ENCODE results near the gene PDK3. TPM values are rescaled to one million over a fixed set of nuclear protein-coding genes. Genes with fewer than 3 reads are reported as not detected.

PDK3 gene
- total RNA-seq, 1 experiment from 2014 or later = 9.6 TPM

DNA sequence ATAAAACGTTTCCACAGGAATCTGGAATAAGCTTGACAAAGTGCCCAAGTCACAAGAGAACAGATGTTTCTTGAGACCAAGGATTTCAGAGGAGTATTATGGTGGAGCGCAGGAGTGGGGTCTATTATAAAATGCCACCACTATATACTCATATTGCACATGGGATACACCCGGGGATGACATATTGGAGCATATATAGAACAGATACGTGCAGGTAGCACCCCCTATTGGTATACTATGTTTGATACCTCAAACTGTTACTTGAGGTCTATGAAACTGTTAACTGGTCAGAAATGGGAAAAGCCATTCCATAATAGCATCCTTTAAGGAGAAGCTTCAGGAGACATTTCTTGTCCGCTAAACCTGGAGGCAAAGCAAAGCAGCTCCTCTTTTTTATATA, 96.0 kb downstream of the PDK3 start:
- BruUV-seq (replicated peaks) = no TSS peak
- Histone ChIP-seq H2AFZ (ENCODE audit: low read depth, low read length, poor library complexity, severe bottlenecking) (no peak overlapping the region), H3K27me3 (ENCODE audit: insufficient read depth, low read length) (no peaks in the 10 kb centered on the region), H3K4me3 (replicated peaks in 1 of 2; ENCODE audit: low read depth in 1 of 2, low read length in 2 of 2) (no peak overlapping the region), H4K20me1 (ENCODE audit: insufficient read depth) (no peaks in the 10 kb centered on the region), H3K9me3 (ENCODE audit: control insufficient read depth in 1 of 2, insufficient read depth in 1 of 2, low read depth in 1 of 2, low read length in 2 of 2) (no peaks in the 10 kb centered on the region), H3K27ac (ENCODE audit: low read depth, low read length) (no peak overlapping the region), H3K4me2 (ENCODE audit: low read length) (no peak overlapping the region), H3K4me1 (ENCODE audit: control insufficient read depth in 1 of 2, insufficient read depth in 2 of 2, low read length in 2 of 2) (no peaks in the 10 kb centered on the region), H3K9me2 (ENCODE audit: insufficient read depth) (no peaks in the 10 kb centered on the region), H3K9ac (ENCODE audit: low read length) (no peak overlapping the region), H3K36me3 (ENCODE audit: control insufficient read depth in 1 of 2, insufficient read depth in 2 of 2, low read length in 2 of 2) (no peaks in the 10 kb centered on the region), H3K79me2 (ENCODE audit: insufficient read depth, low read length) (no peaks in the 10 kb centered on the region)
- peak; percentile 83 for ATAC-seq
- TF ChIP-seq EGR1 (IDR thresholded peaks at IDR 0.05; ENCODE audit: low read depth) (no peak), ZFX (IDR thresholded peaks at IDR 0.05) (no peak), POLR2A (IDR thresholded peaks at IDR 0.05; ENCODE audit: borderline replicate concordance, extremely low read depth, insufficient read depth, insufficient read length) (no peak), FOSL1 (IDR thresholded peaks at IDR 0.05; ENCODE audit: low read depth) (no peak), EZH2phosphoT487 (IDR thresholded peaks at IDR 0.05; ENCODE audit: borderline replicate concordance) (no peak), RAD21 (IDR thresholded peaks at IDR 0.05; ENCODE audit: low read depth) (peak; percentile 58), SRF (IDR thresholded peaks at IDR 0.05; ENCODE audit: low read depth) (no peak), TCF7L2 (IDR thresholded peaks at IDR 0.05; ENCODE audit: borderline replicate concordance, extremely low read depth, insufficient read depth, insufficient read length) (no peak), SIN3A (IDR thresholded peaks at IDR 0.05; ENCODE audit: low read depth) (no peak), POLR2AphosphoS5 (IDR thresholded peaks at IDR 0.05; ENCODE audit: low read depth, low read length) (no peak), ZNF274 (IDR thresholded peaks at IDR 0.05; ENCODE audit: low read depth, low read length) (no peak), EZH2 (IDR thresholded peaks at IDR 0.05) (no peak), CEBPB (IDR thresholded peaks at IDR 0.05; ENCODE audit: low read depth) (no peak)
- TF ChIP-seq, protein P1, sequence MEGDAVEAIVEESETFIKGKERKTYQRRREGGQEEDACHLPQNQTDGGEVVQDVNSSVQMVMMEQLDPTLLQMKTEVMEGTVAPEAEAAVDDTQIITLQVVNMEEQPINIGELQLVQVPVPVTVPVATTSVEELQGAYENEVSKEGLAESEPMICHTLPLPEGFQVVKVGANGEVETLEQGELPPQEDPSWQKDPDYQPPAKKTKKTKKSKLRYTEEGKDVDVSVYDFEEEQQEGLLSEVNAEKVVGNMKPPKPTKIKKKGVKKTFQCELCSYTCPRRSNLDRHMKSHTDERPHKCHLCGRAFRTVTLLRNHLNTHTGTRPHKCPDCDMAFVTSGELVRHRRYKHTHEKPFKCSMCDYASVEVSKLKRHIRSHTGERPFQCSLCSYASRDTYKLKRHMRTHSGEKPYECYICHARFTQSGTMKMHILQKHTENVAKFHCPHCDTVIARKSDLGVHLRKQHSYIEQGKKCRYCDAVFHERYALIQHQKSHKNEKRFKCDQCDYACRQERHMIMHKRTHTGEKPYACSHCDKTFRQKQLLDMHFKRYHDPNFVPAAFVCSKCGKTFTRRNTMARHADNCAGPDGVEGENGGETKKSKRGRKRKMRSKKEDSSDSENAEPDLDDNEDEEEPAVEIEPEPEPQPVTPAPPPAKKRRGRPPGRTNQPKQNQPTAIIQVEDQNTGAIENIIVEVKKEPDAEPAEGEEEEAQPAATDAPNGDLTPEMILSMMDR (IDR thresholded peaks at IDR 0.05 in 2 of 3, conservative IDR thresholded peaks at IDR 0.05 in 1 of 3; ENCODE audit: borderline replicate concordance in 1 of 3, insufficient read depth in 1 of 3, low read depth in 2 of 3, low read length in 2 of 3) = peak; percentile 23 to 40 (median 34); a peak in 4 of 6 replicates
- TF ChIP-seq, protein P2, sequence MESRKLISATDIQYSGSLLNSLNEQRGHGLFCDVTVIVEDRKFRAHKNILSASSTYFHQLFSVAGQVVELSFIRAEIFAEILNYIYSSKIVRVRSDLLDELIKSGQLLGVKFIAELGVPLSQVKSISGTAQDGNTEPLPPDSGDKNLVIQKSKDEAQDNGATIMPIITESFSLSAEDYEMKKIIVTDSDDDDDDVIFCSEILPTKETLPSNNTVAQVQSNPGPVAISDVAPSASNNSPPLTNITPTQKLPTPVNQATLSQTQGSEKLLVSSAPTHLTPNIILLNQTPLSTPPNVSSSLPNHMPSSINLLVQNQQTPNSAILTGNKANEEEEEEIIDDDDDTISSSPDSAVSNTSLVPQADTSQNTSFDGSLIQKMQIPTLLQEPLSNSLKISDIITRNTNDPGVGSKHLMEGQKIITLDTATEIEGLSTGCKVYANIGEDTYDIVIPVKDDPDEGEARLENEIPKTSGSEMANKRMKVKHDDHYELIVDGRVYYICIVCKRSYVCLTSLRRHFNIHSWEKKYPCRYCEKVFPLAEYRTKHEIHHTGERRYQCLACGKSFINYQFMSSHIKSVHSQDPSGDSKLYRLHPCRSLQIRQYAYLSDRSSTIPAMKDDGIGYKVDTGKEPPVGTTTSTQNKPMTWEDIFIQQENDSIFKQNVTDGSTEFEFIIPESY (IDR thresholded peaks at IDR 0.05; ENCODE audit: extremely low read depth, insufficient replicate concordance, low read length) = no peak
- TF ChIP-seq, protein P3, sequence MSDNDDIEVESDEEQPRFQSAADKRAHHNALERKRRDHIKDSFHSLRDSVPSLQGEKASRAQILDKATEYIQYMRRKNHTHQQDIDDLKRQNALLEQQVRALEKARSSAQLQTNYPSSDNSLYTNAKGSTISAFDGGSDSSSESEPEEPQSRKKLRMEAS (IDR thresholded peaks at IDR 0.05) = no peak
- TF ChIP-seq, protein P4, sequence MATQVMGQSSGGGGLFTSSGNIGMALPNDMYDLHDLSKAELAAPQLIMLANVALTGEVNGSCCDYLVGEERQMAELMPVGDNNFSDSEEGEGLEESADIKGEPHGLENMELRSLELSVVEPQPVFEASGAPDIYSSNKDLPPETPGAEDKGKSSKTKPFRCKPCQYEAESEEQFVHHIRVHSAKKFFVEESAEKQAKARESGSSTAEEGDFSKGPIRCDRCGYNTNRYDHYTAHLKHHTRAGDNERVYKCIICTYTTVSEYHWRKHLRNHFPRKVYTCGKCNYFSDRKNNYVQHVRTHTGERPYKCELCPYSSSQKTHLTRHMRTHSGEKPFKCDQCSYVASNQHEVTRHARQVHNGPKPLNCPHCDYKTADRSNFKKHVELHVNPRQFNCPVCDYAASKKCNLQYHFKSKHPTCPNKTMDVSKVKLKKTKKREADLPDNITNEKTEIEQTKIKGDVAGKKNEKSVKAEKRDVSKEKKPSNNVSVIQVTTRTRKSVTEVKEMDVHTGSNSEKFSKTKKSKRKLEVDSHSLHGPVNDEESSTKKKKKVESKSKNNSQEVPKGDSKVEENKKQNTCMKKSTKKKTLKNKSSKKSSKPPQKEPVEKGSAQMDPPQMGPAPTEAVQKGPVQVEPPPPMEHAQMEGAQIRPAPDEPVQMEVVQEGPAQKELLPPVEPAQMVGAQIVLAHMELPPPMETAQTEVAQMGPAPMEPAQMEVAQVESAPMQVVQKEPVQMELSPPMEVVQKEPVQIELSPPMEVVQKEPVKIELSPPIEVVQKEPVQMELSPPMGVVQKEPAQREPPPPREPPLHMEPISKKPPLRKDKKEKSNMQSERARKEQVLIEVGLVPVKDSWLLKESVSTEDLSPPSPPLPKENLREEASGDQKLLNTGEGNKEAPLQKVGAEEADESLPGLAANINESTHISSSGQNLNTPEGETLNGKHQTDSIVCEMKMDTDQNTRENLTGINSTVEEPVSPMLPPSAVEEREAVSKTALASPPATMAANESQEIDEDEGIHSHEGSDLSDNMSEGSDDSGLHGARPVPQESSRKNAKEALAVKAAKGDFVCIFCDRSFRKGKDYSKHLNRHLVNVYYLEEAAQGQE (IDR thresholded peaks at IDR 0.05; ENCODE audit: low read depth) = no peak
- DNase-seq (ENCODE audit: low read depth, low spot score) = peak; percentile 6
- intact Hi-C loops (cut with micrococcal nuclease) = loop anchor here (2.0 kb wide), 1 partner anchor 164 kb away; no protein-coding TSS in a partner anchor
- ChIA-PET POLR2A (no interaction called here), RAD21 (ENCODE audit: low non-redundant PET in 1 of 2, low total read pairs in 2 of 2, uncharacterized antibody in 2 of 2, unreplicated experiment in 2 of 2) (no interaction called here), CTCF (interaction anchor here (1.1 kb wide), 1 partner anchor 186 kb away, joined by 3 read pairs; no protein-coding TSS in a partner anchor)

Measured in HCT116 (cell line).